Measurements from ENCODE around the gene ZNF3.

ZNF3 gene

GRCh38 chr7:100109521-100110163 lies 28.1 kb upstream of the ZNF3 start:
- no peak for DNase-seq (ENCODE audit: low read depth)

GRCh38 chr7:100107890-100108289 lies 26.4 kb upstream of the ZNF3 start:
- no peak for DNase-seq (ENCODE audit: low read depth)

GRCh38 chr7:100107125-100107737 lies 25.7 kb upstream of the ZNF3 start:
- DNase-seq (ENCODE audit: low read depth), result no peak

GRCh38 chr7:100106633-100107032 lies 25.1 kb upstream of the ZNF3 start:
- no peak for DNase-seq (ENCODE audit: low read depth)

- no peak for DNase-seq (ENCODE audit: low read depth)
Measured at GRCh38 chr7:100105534-100105933, 24.0 kb upstream of the ZNF3 start.

- no peak for DNase-seq (ENCODE audit: low read depth)
Measured at GRCh38 chr7:100102950-100103840, 21.7 kb upstream of the ZNF3 start.

- DNase-seq (ENCODE audit: low read depth), result peak; percentile 96
Measured at GRCh38 chr7:100101016-100101862, 19.7 kb upstream of the ZNF3 start, which contains the start of the genes AP4M1 and MCM7. Gene AP4M1, plus strand, starts transcription at chr7:100101643. Its CDS starts 72 bp downstream, at chr7:100101715. Gene MCM7, minus strand, starts transcription at chr7:100101397. Its CDS starts 103 bp downstream, at chr7:100101294.

GRCh38 chr7:100100420-100101015 lies 19.0 kb upstream of the ZNF3 start:
- peak; percentile 81 for DNase-seq (ENCODE audit: low read depth)

- no peak for DNase-seq (ENCODE audit: low read depth)
Measured at GRCh38 chr7:100099452-100099851, 17.9 kb upstream of the ZNF3 start.

GRCh38 chr7:100098913-100099312 lies 17.4 kb upstream of the ZNF3 start:
- no peak for DNase-seq (ENCODE audit: low read depth)

- DNase-seq (ENCODE audit: low read depth), result no peak
Measured at GRCh38 chr7:100095704-100096103, 14.2 kb upstream of the ZNF3 start.

GRCh38 chr7:100095289-100095688 lies 13.8 kb upstream of the ZNF3 start:
- no peak for DNase-seq (ENCODE audit: low read depth)

- no peak for DNase-seq (ENCODE audit: low read depth)
Measured at GRCh38 chr7:100093925-100094486, 12.5 kb upstream of the ZNF3 start.

GRCh38 chr7:100093498-100093897 lies 12.0 kb upstream of the ZNF3 start:
- no peak for DNase-seq (ENCODE audit: low read depth)

GRCh38 chr7:100093054-100093453 lies 11.5 kb upstream of the ZNF3 start:
- DNase-seq (ENCODE audit: low read depth), result no peak

GRCh38 chr7:100091411-100092181 lies 10.1 kb upstream of the ZNF3 start:
- DNase-seq (ENCODE audit: low read depth), result no peak

- no peak for DNase-seq (ENCODE audit: low read depth)
Measured at GRCh38 chr7:100090527-100091410, 9.2 kb upstream of the ZNF3 start.

- no peak for DNase-seq (ENCODE audit: low read depth)
Measured at GRCh38 chr7:100089458-100090196, 8.1 kb upstream of the ZNF3 start.

Data from activated T-helper 9 cell treated with anti-CD3 and anti-CD28 coated beads, Interleukin-2, amount 50 U/mL, for 16 hours (primary cell).